Astrocyte (in vitro differentiated cells and primary cell): ENCODE measurements around the gene HBB. TPM values are rescaled to one million over a fixed set of nuclear protein-coding genes. Genes with fewer than 3 reads are reported as not detected.

Experiments
- DNase-seq: peaks from one replicate; pipeline ENCODE4 v3.0.0-alpha.2; 2010; ENCODE audit warnings: low read depth
- FAIRE-seq: peaks from 2 replicates; lab custom pipeline; 2011; peaks lifted over from hg19 to GRCh38; lab: Jason Lieb, UNC
- H2AFZ ChIP-seq: 2 replicates; pipeline ENCODE4 v1.6.0; 2012; ENCODE audit warnings: low read depth, low read length, inconsistent platforms
- H3K27ac ChIP-seq: 2 replicates; pipeline ENCODE4 v1.5.1; 2011; ENCODE audit warnings: low read depth, low read length, inconsistent platforms
- H3K27me3 ChIP-seq: 2 replicates; pipeline ENCODE4 v1.6.0; 2011; ENCODE audit warnings: low read length, inconsistent platforms; ENCODE audit not compliant: insufficient read depth
- H3K36me3 ChIP-seq: 2 replicates; pipeline ENCODE4 v1.5.1; 2011; ENCODE audit warnings: low read length, inconsistent platforms; ENCODE audit not compliant: insufficient read depth
- H3K4me1 ChIP-seq: 2 replicates; pipeline ENCODE4 v1.5.1; 2011; ENCODE audit warnings: low read length, inconsistent platforms; ENCODE audit not compliant: insufficient read depth
- H3K4me2 ChIP-seq: 2 replicates; pipeline ENCODE4 v1.6.0; 2012; ENCODE audit warnings: low read length, inconsistent platforms
- H3K4me3 ChIP-seq: 2 replicates; pipeline ENCODE4 v1.5.1; 2011; ENCODE audit warnings: low read depth, mild to moderate bottlenecking, low read length, inconsistent platforms; ENCODE audit not compliant: insufficient read depth
- H3K79me2 ChIP-seq: 2 replicates; pipeline ENCODE4 v1.6.0; 2012; ENCODE audit warnings: mild to moderate bottlenecking, low read length, inconsistent platforms; ENCODE audit not compliant: insufficient read depth
- H3K9ac ChIP-seq: 2 replicates; pipeline ENCODE4 v1.6.0; 2012; ENCODE audit warnings: mild to moderate bottlenecking, low read length, inconsistent platforms
- H3K9me3 ChIP-seq: 2 replicates; pipeline ENCODE4 v1.5.1; 2012; ENCODE audit warnings: low read depth, mild to moderate bottlenecking, low read length, inconsistent platforms; ENCODE audit not compliant: insufficient read depth
- H4K20me1 ChIP-seq: 2 replicates; pipeline ENCODE4 v1.6.0; 2012; ENCODE audit warnings: low read length, inconsistent platforms; ENCODE audit not compliant: insufficient read depth
- H3K27ac Mint-ChIP-seq: one replicate; pipeline ENCODE4 v1.8.0; 2021; ENCODE audit warnings: mild to moderate bottlenecking, mixed read lengths; ENCODE audit not compliant: unreplicated experiment
- H3K27me3 Mint-ChIP-seq: one replicate; pipeline ENCODE4 v1.8.0; 2021; ENCODE audit warnings: low read depth, mixed read lengths; ENCODE audit not compliant: unreplicated experiment
- H3K36me3 Mint-ChIP-seq: one replicate; pipeline ENCODE4 v1.8.0; 2021; ENCODE audit warnings: low read depth, mixed read lengths; ENCODE audit not compliant: unreplicated experiment
- H3K4me1 Mint-ChIP-seq: one replicate; pipeline ENCODE4 v1.8.0; 2021; ENCODE audit warnings: low read depth, mixed read lengths; ENCODE audit not compliant: unreplicated experiment
- H3K4me3 Mint-ChIP-seq: one replicate; pipeline ENCODE4 v1.8.0; 2021; ENCODE audit warnings: mild to moderate bottlenecking, moderate library complexity, mixed read lengths; ENCODE audit not compliant: unreplicated experiment
- H3K9me3 Mint-ChIP-seq: one replicate; pipeline ENCODE4 v1.8.0; 2021; ENCODE audit warnings: mild to moderate bottlenecking, mixed read lengths; ENCODE audit not compliant: unreplicated experiment
- CTCF ChIP-seq: IDR thresholded peaks from 2 replicates; pipeline ENCODE4 v1.5.1; 2011; ENCODE audit warnings: low read depth, mild to moderate bottlenecking, inconsistent platforms, low read length, moderate library complexity; ENCODE audit not compliant: insufficient read depth
- EZH2 ChIP-seq: IDR thresholded peaks from 2 replicates; pipeline ENCODE4 v1.6.1; 2012; ENCODE audit warnings: mild to moderate bottlenecking, low read length, inconsistent platforms; ENCODE audit not compliant: insufficient read depth
- total RNA-seq: library from RNA; stranded (reverse); gene quantifications from 2 replicates; pipeline ENCODE4 v1.2.1, GENCODE V29; 2021

The HBB gene
- total RNA-seq, 1 donor from 2014 or later, result not detected

GRCh38 chr11:5232821-5233220 is 6.0 kb upstream of the HBB start:
- peaks cover 1% of the 10 kb centered on the region for H3K27me3 Mint-ChIP-seq
- no peak for DNase-seq
- FAIRE-seq, result no peak
- Histone ChIP-seq H3K27me3 (no peaks in the 10 kb centered on the region), H3K79me2 (no peaks in the 10 kb centered on the region), H3K27ac (no peak overlapping the region), H4K20me1 (no peaks in the 10 kb centered on the region), H3K4me1 (no peaks in the 10 kb centered on the region), H3K4me3 (no peak overlapping the region), H2AFZ (no peak overlapping the region), H3K4me2 (no peak overlapping the region), H3K36me3 (no peaks in the 10 kb centered on the region), H3K9me3 (no peaks in the 10 kb centered on the region), H3K9ac (no peak overlapping the region)
- peaks cover 6% of the 10 kb centered on the region for H3K4me1 Mint-ChIP-seq
- H3K4me3 Mint-ChIP-seq, result no peak overlapping the region
- TF ChIP-seq EZH2 (no peak), CTCF (no peak)
- no peak overlapping the region for H3K27ac Mint-ChIP-seq
- no peaks in the 10 kb centered on the region for H3K36me3 Mint-ChIP-seq
- no peaks in the 10 kb centered on the region for H3K9me3 Mint-ChIP-seq

GRCh38 chr11:5232176-5232575 is 5.3 kb upstream of the HBB start:
- H3K9ac ChIP-seq, result no peak overlapping the region
- H3K4me2 ChIP-seq, result no peak overlapping the region
- no peaks in the 10 kb centered on the region for H3K36me3 Mint-ChIP-seq
- H3K4me3 Mint-ChIP-seq, result no peak overlapping the region
- H3K9me3 Mint-ChIP-seq, result no peaks in the 10 kb centered on the region
- peaks cover 6% of the 10 kb centered on the region for H3K4me1 Mint-ChIP-seq
- FAIRE-seq (no peak), DNase-seq (no peak)
- no peaks in the 10 kb centered on the region for H3K79me2 ChIP-seq
- no peaks in the 10 kb centered on the region for H3K9me3 ChIP-seq
- H3K36me3 ChIP-seq, result no peaks in the 10 kb centered on the region
- H3K27ac Mint-ChIP-seq, result no peak overlapping the region
- H2AFZ ChIP-seq, result no peak overlapping the region
- H3K4me1 ChIP-seq, result no peaks in the 10 kb centered on the region
- no peaks in the 10 kb centered on the region for H4K20me1 ChIP-seq
- no peak overlapping the region for H3K4me3 ChIP-seq
- no peak overlapping the region for H3K27ac ChIP-seq
- no peak for TF ChIP-seq EZH2
- TF ChIP-seq CTCF, result no peak
- H3K27me3 Mint-ChIP-seq, result peaks cover 1% of the 10 kb centered on the region
- H3K27me3 ChIP-seq, result no peaks in the 10 kb centered on the region

GRCh38 chr11:5231111-5231510 is 4.2 kb upstream of the HBB start:
- Histone ChIP-seq H3K27ac (no peak overlapping the region), H3K4me3 (no peak overlapping the region), H3K36me3 (no peaks in the 10 kb centered on the region), H2AFZ (no peak overlapping the region), H3K4me2 (no peak overlapping the region), H3K9ac (no peak overlapping the region), H4K20me1 (no peaks in the 10 kb centered on the region), H3K9me3 (no peaks in the 10 kb centered on the region), H3K4me1 (no peaks in the 10 kb centered on the region), H3K79me2 (no peaks in the 10 kb centered on the region), H3K27me3 (no peaks in the 10 kb centered on the region)
- H3K4me1 Mint-ChIP-seq, result peaks cover 6% of the 10 kb centered on the region
- no peak overlapping the region for H3K27ac Mint-ChIP-seq
- no peak for TF ChIP-seq EZH2
- TF ChIP-seq CTCF, result no peak
- FAIRE-seq, result no peak
- no peak for DNase-seq
- H3K9me3 Mint-ChIP-seq, result no peaks in the 10 kb centered on the region
- no peaks in the 10 kb centered on the region for H3K36me3 Mint-ChIP-seq
- no peak overlapping the region for H3K4me3 Mint-ChIP-seq
- peaks cover 1% of the 10 kb centered on the region for H3K27me3 Mint-ChIP-seq
